ENCODE measurements around the gene KRTAP5-5. TPM values are rescaled to one million over a fixed set of nuclear protein-coding genes. Genes with fewer than 3 reads are reported as not detected.
A peak's percentile ranks its signal among the peaks of the same experiment; 100 is the strongest.

The KRTAP5-5 gene
- total and polyA plus RNA-seq, 2 of the 13 experiments (the other 11 are each of a cell fraction or from before 2014, with no cell fraction given) = not detected

DNA sequence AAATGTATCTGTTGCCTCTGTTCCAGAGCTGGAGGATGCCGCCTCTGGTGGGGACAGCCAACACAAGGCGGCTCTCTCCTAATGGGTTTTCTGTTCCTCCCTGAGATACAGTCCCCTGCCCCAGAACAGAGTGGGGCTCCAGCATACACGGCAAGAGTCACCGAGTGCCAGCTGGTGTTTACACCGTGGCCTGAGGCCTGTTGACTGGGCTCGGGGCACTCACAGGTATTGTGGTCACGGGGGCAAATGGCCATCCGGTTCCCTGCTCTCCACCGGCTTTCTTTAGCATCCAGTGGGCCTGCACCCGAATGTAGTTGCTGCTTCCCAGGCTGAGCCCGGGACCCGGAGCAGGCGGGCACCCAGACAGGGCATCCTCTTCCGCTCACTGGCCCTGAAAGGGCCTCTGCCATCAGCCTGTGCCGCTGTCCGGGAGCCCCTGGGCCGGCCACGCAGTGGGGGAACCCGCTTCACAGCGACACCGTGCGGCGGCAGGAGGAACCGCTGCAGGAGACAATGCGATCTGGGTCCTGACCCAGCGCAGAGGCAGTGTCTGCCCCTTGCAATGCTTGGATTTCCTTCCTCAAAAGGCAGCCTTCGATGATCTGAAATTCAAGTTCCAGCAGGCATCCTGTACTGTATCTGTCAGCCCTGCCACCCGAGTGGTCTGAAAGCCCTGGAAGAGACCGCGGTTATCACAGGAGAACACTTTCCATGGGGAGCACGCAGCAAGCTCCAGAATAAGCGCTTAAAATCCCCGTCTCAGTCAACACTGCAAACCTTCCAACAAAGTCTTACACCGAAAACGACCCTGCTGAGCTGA, 859 bp upstream of the KRTAP5-5 start (continued):
- TF ChIP-seq, protein P1, sequence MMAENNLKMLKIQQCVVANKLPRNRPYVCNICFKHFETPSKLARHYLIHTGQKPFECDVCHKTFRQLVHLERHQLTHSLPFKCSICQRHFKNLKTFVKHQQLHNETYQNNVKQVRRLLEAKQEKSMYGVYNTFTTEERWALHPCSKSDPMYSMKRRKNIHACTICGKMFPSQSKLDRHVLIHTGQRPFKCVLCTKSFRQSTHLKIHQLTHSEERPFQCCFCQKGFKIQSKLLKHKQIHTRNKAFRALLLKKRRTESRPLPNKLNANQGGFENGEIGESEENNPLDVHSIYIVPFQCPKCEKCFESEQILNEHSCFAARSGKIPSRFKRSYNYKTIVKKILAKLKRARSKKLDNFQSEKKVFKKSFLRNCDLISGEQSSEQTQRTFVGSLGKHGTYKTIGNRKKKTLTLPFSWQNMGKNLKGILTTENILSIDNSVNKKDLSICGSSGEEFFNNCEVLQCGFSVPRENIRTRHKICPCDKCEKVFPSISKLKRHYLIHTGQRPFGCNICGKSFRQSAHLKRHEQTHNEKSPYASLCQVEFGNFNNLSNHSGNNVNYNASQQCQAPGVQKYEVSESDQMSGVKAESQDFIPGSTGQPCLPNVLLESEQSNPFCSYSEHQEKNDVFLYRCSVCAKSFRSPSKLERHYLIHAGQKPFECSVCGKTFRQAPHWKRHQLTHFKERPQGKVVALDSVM (CRISPR knock-in tag; IDR thresholded peaks at IDR 0.05) = no peak
- TF ChIP-seq KLF16 (CRISPR knock-in tag; IDR thresholded peaks at IDR 0.05) = no peak
- TF ChIP-seq GATA4 (IDR thresholded peaks at IDR 0.05; ENCODE audit: borderline replicate concordance, low read depth) = no peak
- no peak for TF ChIP-seq ZNF496 (CRISPR knock-in tag; IDR thresholded peaks at IDR 0.05; ENCODE audit: insufficient replicate concordance)
- TF ChIP-seq ZSCAN30 (CRISPR knock-in tag; IDR thresholded peaks at IDR 0.05) = no peak
- TF ChIP-seq ATRX (CRISPR knock-in tag; IDR thresholded peaks at IDR 0.05; ENCODE audit: borderline replicate concordance) = no peak
- TF ChIP-seq TMF1 (CRISPR knock-in tag; IDR thresholded peaks at IDR 0.05; ENCODE audit: low read depth) = no peak
- TF ChIP-seq CBX2 (IDR thresholded peaks at IDR 0.05; ENCODE audit: low read depth, low read length) = no peak
- no peak for TF ChIP-seq CBX2 (CRISPR knock-in tag; IDR thresholded peaks at IDR 0.05; ENCODE audit: low read depth)
- no peak for TF ChIP-seq ZNF10 (CRISPR knock-in tag; IDR thresholded peaks at IDR 0.05; ENCODE audit: borderline replicate concordance, low read depth)
- TF ChIP-seq, protein P2, sequence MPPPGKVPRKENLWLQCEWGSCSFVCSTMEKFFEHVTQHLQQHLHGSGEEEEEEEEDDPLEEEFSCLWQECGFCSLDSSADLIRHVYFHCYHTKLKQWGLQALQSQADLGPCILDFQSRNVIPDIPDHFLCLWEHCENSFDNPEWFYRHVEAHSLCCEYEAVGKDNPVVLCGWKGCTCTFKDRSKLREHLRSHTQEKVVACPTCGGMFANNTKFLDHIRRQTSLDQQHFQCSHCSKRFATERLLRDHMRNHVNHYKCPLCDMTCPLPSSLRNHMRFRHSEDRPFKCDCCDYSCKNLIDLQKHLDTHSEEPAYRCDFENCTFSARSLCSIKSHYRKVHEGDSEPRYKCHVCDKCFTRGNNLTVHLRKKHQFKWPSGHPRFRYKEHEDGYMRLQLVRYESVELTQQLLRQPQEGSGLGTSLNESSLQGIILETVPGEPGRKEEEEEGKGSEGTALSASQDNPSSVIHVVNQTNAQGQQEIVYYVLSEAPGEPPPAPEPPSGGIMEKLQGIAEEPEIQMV (CRISPR knock-in tag; IDR thresholded peaks at IDR 0.05; ENCODE audit: low read depth) = no peak
- no peak for TF ChIP-seq KLF13 (CRISPR knock-in tag; IDR thresholded peaks at IDR 0.05)
- peak; percentile 44; the same call in 1 of the 2 replicates for TF ChIP-seq EEA1 (CRISPR knock-in tag; IDR thresholded peaks at IDR 0.05; ENCODE audit: borderline replicate concordance)
- TF ChIP-seq, protein P3, sequence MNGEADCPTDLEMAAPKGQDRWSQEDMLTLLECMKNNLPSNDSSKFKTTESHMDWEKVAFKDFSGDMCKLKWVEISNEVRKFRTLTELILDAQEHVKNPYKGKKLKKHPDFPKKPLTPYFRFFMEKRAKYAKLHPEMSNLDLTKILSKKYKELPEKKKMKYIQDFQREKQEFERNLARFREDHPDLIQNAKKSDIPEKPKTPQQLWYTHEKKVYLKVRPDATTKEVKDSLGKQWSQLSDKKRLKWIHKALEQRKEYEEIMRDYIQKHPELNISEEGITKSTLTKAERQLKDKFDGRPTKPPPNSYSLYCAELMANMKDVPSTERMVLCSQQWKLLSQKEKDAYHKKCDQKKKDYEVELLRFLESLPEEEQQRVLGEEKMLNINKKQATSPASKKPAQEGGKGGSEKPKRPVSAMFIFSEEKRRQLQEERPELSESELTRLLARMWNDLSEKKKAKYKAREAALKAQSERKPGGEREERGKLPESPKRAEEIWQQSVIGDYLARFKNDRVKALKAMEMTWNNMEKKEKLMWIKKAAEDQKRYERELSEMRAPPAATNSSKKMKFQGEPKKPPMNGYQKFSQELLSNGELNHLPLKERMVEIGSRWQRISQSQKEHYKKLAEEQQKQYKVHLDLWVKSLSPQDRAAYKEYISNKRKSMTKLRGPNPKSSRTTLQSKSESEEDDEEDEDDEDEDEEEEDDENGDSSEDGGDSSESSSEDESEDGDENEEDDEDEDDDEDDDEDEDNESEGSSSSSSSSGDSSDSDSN (CRISPR knock-in tag; IDR thresholded peaks at IDR 0.05) = peak; percentile 44; the same call in 1 of the 2 replicates
- peak; percentile 47 for TF ChIP-seq JARID2 (CRISPR knock-in tag; IDR thresholded peaks at IDR 0.05; ENCODE audit: insufficient replicate concordance)
- no peak for TF ChIP-seq ZNF225 (CRISPR knock-in tag; IDR thresholded peaks at IDR 0.05)
- TF ChIP-seq, protein P4, sequence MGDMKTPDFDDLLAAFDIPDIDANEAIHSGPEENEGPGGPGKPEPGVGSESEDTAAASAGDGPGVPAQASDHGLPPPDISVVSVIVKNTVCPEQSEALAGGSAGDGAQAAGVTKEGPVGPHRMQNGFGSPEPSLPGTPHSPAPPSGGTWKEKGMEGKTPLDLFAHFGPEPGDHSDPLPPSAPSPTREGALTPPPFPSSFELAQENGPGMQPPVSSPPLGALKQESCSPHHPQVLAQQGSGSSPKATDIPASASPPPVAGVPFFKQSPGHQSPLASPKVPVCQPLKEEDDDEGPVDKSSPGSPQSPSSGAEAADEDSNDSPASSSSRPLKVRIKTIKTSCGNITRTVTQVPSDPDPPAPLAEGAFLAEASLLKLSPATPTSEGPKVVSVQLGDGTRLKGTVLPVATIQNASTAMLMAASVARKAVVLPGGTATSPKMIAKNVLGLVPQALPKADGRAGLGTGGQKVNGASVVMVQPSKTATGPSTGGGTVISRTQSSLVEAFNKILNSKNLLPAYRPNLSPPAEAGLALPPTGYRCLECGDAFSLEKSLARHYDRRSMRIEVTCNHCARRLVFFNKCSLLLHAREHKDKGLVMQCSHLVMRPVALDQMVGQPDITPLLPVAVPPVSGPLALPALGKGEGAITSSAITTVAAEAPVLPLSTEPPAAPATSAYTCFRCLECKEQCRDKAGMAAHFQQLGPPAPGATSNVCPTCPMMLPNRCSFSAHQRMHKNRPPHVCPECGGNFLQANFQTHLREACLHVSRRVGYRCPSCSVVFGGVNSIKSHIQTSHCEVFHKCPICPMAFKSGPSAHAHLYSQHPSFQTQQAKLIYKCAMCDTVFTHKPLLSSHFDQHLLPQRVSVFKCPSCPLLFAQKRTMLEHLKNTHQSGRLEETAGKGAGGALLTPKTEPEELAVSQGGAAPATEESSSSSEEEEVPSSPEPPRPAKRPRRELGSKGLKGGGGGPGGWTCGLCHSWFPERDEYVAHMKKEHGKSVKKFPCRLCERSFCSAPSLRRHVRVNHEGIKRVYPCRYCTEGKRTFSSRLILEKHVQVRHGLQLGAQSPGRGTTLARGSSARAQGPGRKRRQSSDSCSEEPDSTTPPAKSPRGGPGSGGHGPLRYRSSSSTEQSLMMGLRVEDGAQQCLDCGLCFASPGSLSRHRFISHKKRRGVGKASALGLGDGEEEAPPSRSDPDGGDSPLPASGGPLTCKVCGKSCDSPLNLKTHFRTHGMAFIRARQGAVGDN (CRISPR knock-in tag; IDR thresholded peaks at IDR 0.05) = peak; percentile 59
- TF ChIP-seq ZNF772 (CRISPR knock-in tag; IDR thresholded peaks at IDR 0.05) = no peak
- TF ChIP-seq RXRA (CRISPR knock-in tag; IDR thresholded peaks at IDR 0.05) = no peak
